ENCODE results near the gene ALKBH5. TPM values are rescaled to one million over a fixed set of nuclear protein-coding genes. Genes with fewer than 3 reads are reported as not detected.

Gene ALKBH5
- total RNA-seq, 1 experiment from 2014 or later: 105 TPM

DNA sequence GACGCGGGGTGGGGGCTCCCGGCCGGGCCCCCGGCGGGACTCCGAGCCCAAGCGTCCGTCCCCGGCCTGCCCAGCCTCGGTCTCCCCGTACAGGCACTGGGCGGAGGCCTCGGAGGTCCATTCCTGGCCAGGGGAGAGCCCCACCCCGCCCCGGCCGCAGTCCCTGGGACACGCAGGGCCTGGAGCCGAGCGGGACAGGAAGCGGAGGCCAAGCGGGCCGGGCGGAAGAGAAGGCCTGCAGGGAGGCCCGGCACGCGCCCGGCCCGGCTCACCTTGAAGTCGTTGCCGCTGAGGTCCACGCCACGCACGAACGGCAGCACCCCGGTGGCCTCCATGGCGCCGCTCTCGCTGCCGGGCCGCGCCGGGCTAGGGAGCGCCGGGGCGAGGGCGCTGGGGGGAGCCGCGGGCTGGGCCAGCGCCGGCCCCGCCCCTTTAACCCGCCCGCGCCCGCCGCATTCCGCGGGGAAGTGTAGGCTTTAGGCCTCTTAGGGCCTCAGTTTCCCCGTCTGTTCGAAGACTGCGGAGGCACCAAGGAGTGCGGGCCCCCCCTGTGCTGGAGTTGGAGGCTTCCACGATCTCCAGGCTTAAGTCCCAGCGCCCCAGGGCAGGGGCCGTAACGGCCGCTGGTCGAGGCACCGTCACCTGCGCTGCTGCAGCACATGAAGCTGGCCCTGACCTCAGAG is 74.9 kb downstream of the ALKBH5 start, which contains the start of gene FLII (continued):
- TF ChIP-seq, protein P1, sequence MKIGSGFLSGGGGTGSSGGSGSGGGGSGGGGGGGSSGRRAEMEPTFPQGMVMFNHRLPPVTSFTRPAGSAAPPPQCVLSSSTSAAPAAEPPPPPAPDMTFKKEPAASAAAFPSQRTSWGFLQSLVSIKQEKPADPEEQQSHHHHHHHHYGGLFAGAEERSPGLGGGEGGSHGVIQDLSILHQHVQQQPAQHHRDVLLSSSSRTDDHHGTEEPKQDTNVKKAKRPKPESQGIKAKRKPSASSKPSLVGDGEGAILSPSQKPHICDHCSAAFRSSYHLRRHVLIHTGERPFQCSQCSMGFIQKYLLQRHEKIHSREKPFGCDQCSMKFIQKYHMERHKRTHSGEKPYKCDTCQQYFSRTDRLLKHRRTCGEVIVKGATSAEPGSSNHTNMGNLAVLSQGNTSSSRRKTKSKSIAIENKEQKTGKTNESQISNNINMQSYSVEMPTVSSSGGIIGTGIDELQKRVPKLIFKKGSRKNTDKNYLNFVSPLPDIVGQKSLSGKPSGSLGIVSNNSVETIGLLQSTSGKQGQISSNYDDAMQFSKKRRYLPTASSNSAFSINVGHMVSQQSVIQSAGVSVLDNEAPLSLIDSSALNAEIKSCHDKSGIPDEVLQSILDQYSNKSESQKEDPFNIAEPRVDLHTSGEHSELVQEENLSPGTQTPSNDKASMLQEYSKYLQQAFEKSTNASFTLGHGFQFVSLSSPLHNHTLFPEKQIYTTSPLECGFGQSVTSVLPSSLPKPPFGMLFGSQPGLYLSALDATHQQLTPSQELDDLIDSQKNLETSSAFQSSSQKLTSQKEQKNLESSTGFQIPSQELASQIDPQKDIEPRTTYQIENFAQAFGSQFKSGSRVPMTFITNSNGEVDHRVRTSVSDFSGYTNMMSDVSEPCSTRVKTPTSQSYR (CRISPR knock-in tag; IDR thresholded peaks at IDR 0.05): no peak
- TF ChIP-seq GTF2I (CRISPR knock-in tag; conservative IDR thresholded peaks at IDR 0.05): no peak
- TF ChIP-seq RORB (CRISPR knock-in tag; IDR thresholded peaks at IDR 0.05): no peak
- TF ChIP-seq, protein P2, sequence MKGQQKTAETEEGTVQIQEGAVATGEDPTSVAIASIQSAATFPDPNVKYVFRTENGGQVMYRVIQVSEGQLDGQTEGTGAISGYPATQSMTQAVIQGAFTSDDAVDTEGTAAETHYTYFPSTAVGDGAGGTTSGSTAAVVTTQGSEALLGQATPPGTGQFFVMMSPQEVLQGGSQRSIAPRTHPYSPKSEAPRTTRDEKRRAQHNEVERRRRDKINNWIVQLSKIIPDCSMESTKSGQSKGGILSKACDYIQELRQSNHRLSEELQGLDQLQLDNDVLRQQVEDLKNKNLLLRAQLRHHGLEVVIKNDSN (CRISPR knock-in tag; IDR thresholded peaks at IDR 0.05): no peak
- no peak for TF ChIP-seq NR2C2 (CRISPR knock-in tag; IDR thresholded peaks at IDR 0.05)
- peak; percentile 49; the same call in 1 of the 2 replicates for TF ChIP-seq CREM (CRISPR knock-in tag; IDR thresholded peaks at IDR 0.05)
- TF ChIP-seq, protein P3, sequence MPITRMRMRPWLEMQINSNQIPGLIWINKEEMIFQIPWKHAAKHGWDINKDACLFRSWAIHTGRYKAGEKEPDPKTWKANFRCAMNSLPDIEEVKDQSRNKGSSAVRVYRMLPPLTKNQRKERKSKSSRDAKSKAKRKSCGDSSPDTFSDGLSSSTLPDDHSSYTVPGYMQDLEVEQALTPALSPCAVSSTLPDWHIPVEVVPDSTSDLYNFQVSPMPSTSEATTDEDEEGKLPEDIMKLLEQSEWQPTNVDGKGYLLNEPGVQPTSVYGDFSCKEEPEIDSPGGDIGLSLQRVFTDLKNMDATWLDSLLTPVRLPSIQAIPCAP (CRISPR knock-in tag; IDR thresholded peaks at IDR 0.05): no peak
- no peak for TF ChIP-seq NR1H2 (CRISPR knock-in tag; IDR thresholded peaks at IDR 0.05)
- TF ChIP-seq, protein P4, sequence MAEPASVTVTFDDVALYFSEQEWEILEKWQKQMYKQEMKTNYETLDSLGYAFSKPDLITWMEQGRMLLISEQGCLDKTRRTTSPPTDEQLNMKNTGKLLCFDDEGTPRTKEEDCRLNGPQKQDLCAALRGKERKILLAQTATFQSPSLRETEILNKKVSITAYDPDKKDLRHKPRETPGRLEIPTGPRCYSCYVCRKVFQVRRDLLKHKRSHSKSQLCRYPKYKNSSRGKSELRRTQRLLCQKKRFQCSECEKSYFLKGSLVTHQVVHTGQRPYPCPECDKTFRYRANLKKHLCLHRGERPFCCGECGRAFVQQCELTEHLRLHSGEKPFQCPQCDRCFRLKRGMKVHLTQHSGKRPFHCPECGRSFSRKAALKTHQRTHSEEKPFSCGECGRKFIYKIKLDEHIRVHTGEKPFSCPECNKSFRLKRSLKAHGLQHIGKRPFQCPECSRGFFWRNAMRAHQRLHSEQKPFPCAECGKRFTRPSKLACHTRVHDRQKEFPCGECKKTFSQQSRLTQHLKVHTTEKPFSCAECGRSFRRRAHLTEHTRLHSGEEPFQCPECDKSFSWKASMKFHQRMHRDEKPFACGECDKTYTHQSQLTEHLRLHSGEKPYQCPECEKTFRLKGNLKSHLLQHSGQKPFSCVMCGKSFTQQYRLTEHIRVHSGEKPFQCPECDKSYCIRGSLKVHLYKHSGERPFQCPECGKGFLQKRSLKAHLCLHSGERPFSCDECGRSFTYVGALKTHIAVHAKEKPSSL (CRISPR knock-in tag; conservative IDR thresholded peaks at IDR 0.05): no peak
- TF ChIP-seq, protein P5, sequence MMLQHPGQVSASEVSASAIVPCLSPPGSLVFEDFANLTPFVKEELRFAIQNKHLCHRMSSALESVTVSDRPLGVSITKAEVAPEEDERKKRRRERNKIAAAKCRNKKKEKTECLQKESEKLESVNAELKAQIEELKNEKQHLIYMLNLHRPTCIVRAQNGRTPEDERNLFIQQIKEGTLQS (CRISPR knock-in tag; conservative IDR thresholded peaks at IDR 0.05): no peak
- no peak for TF ChIP-seq ZNF138 (CRISPR knock-in tag; conservative IDR thresholded peaks at IDR 0.05)
- TF ChIP-seq, protein P6, sequence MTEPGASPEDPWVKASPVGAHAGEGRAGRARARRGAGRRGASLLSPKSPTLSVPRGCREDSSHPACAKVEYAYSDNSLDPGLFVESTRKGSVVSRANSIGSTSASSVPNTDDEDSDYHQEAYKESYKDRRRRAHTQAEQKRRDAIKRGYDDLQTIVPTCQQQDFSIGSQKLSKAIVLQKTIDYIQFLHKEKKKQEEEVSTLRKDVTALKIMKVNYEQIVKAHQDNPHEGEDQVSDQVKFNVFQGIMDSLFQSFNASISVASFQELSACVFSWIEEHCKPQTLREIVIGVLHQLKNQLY (CRISPR knock-in tag; IDR thresholded peaks at IDR 0.05): no peak
- no peak for TF ChIP-seq OVOL2 (CRISPR knock-in tag; IDR thresholded peaks at IDR 0.05; ENCODE audit: borderline replicate concordance)
- TF ChIP-seq, protein P7, sequence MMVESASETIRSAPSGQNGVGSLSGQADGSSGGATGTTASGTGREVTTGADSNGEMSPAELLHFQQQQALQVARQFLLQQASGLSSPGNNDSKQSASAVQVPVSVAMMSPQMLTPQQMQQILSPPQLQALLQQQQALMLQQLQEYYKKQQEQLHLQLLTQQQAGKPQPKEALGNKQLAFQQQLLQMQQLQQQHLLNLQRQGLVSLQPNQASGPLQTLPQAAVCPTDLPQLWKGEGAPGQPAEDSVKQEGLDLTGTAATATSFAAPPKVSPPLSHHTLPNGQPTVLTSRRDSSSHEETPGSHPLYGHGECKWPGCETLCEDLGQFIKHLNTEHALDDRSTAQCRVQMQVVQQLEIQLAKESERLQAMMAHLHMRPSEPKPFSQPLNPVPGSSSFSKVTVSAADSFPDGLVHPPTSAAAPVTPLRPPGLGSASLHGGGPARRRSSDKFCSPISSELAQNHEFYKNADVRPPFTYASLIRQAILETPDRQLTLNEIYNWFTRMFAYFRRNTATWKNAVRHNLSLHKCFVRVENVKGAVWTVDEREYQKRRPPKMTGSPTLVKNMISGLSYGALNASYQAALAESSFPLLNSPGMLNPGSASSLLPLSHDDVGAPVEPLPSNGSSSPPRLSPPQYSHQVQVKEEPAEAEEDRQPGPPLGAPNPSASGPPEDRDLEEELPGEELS (CRISPR knock-in tag; IDR thresholded peaks at IDR 0.05): peak; percentile 88
- no peak for TF ChIP-seq ZNF121 (CRISPR knock-in tag; IDR thresholded peaks at IDR 0.05)
- TF ChIP-seq HMGA2 (CRISPR knock-in tag; IDR thresholded peaks at IDR 0.05): no peak
- no peak for TF ChIP-seq CREB1 (CRISPR knock-in tag; IDR thresholded peaks at IDR 0.05)
- TF ChIP-seq, protein P8, sequence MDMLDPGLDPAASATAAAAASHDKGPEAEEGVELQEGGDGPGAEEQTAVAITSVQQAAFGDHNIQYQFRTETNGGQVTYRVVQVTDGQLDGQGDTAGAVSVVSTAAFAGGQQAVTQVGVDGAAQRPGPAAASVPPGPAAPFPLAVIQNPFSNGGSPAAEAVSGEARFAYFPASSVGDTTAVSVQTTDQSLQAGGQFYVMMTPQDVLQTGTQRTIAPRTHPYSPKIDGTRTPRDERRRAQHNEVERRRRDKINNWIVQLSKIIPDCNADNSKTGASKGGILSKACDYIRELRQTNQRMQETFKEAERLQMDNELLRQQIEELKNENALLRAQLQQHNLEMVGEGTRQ (CRISPR knock-in tag; IDR thresholded peaks at IDR 0.05): no peak
- TF ChIP-seq, protein P9, sequence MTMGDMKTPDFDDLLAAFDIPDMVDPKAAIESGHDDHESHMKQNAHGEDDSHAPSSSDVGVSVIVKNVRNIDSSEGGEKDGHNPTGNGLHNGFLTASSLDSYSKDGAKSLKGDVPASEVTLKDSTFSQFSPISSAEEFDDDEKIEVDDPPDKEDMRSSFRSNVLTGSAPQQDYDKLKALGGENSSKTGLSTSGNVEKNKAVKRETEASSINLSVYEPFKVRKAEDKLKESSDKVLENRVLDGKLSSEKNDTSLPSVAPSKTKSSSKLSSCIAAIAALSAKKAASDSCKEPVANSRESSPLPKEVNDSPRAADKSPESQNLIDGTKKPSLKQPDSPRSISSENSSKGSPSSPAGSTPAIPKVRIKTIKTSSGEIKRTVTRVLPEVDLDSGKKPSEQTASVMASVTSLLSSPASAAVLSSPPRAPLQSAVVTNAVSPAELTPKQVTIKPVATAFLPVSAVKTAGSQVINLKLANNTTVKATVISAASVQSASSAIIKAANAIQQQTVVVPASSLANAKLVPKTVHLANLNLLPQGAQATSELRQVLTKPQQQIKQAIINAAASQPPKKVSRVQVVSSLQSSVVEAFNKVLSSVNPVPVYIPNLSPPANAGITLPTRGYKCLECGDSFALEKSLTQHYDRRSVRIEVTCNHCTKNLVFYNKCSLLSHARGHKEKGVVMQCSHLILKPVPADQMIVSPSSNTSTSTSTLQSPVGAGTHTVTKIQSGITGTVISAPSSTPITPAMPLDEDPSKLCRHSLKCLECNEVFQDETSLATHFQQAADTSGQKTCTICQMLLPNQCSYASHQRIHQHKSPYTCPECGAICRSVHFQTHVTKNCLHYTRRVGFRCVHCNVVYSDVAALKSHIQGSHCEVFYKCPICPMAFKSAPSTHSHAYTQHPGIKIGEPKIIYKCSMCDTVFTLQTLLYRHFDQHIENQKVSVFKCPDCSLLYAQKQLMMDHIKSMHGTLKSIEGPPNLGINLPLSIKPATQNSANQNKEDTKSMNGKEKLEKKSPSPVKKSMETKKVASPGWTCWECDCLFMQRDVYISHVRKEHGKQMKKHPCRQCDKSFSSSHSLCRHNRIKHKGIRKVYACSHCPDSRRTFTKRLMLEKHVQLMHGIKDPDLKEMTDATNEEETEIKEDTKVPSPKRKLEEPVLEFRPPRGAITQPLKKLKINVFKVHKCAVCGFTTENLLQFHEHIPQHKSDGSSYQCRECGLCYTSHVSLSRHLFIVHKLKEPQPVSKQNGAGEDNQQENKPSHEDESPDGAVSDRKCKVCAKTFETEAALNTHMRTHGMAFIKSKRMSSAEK (CRISPR knock-in tag; IDR thresholded peaks at IDR 0.05; ENCODE audit: borderline replicate concordance): no peak
- TF ChIP-seq, protein P10, sequence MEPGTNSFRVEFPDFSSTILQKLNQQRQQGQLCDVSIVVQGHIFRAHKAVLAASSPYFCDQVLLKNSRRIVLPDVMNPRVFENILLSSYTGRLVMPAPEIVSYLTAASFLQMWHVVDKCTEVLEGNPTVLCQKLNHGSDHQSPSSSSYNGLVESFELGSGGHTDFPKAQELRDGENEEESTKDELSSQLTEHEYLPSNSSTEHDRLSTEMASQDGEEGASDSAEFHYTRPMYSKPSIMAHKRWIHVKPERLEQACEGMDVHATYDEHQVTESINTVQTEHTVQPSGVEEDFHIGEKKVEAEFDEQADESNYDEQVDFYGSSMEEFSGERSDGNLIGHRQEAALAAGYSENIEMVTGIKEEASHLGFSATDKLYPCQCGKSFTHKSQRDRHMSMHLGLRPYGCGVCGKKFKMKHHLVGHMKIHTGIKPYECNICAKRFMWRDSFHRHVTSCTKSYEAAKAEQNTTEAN (CRISPR knock-in tag; IDR thresholded peaks at IDR 0.05): peak; percentile 69; the same call in 1 of the 2 replicates
- no peak for TF ChIP-seq ATF1 (CRISPR knock-in tag; IDR thresholded peaks at IDR 0.05)

All from WTC11 (cell line).